Activated CD8-positive, alpha-beta T cell treated with anti-CD3 and anti-CD28 coated beads for 36 hours (primary cell): ENCODE measurements around the gene WFDC11. TPM values are rescaled to one million over a fixed set of nuclear protein-coding genes. Genes with fewer than 3 reads are reported as not detected.

Source experiments
- ATAC-seq: fragments of 200-7000 bp; cut with Tn5 transposase; one replicate; pipeline ENCODE4 v1.10.0; 2021; ENCODE audit warnings: mild to moderate bottlenecking, moderate library complexity
- CTCF ChIA-PET: fragments of 350-600 bp; sonication (Branson Sonifier 250); formaldehyde crosslinking; loops from one replicate; lab custom pipeline; 2021; ENCODE audit warnings: antibody characterized with exemption; lab: Charles Lee
- POLR2A ChIA-PET: fragments of 350-600 bp; sonication (Branson Sonifier 250); formaldehyde crosslinking; loops from one replicate; lab custom pipeline; 2021; ENCODE audit warnings: antibody characterized with exemption; lab: Charles Lee
- DNase-seq: peaks from one replicate; pipeline ENCODE4 v3.0.0-alpha.2; 2020
- H3K27ac Mint-ChIP-seq: one replicate; pipeline ENCODE4 v1.8.0; 2021; ENCODE audit warnings: mild to moderate bottlenecking, mixed read lengths
- H3K27me3 Mint-ChIP-seq: one replicate; pipeline ENCODE4 v1.8.0; 2021; ENCODE audit warnings: mixed read lengths
- H3K36me3 Mint-ChIP-seq: one replicate; pipeline ENCODE4 v1.8.0; 2021; ENCODE audit warnings: low read depth, mixed read lengths
- H3K4me1 Mint-ChIP-seq: one replicate; pipeline ENCODE4 v1.8.0; 2021; ENCODE audit warnings: low read depth, mixed read lengths
- H3K4me3 Mint-ChIP-seq: one replicate; pipeline ENCODE4 v1.8.0; 2021; ENCODE audit warnings: mild to moderate bottlenecking, moderate library complexity, mixed read lengths
- H3K9me3 Mint-ChIP-seq: one replicate; pipeline ENCODE4 v1.8.0; 2021; ENCODE audit warnings: mixed read lengths
- intact Hi-C: fragments of 100-400 bp; cut with micrococcal nuclease; formaldehyde crosslinking; loops from one replicate; pipeline ENCODE4 v1.10.0; 2022
- total RNA-seq, 2 experiments: library from RNA; stranded (reverse); gene quantifications; one replicate each; pipeline ENCODE4 v1.2.3, GENCODE V29; 2021
- TF ChIP-seq, protein P1 (sequence below): fragments of 200-600 bp; IDR thresholded peaks from one replicate; pipeline ENCODE4 v1.8.0; 2022; ENCODE audit warnings: antibody characterized with exemption, mild to moderate bottlenecking

The WFDC11 gene
- total RNA-seq, 2 experiments from 2014 or later: not detected

DNA sequence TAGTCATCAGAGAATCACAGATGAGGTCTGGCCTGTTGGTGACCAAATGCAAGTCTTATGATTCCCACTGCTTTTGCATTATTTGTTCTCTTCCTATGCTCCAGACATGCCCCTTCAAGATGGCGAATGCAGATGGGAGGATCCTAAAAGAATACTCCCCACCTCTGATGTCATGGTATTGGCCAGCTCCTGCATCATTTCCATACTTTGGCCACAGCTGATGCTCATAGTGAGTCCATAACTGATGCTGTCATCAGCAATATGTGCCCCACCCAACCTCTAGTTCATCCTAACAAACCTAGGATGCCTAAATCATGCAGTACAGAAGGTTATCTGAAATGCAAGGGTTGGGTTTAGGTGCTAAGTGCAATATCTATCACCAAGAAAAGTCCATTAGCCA, 33.5 kb downstream of the WFDC11 start:
- intact Hi-C loops: no loop called here
- Mint-ChIP-seq H3K9me3 (no peaks in the 10 kb centered on the region), H3K36me3 (no peaks in the 10 kb centered on the region), H3K27me3 (peaks cover 8% of the 10 kb centered on the region), H3K4me3 (no peak overlapping the region), H3K27ac (no peak overlapping the region), H3K4me1 (no peaks in the 10 kb centered on the region)
- POLR2A ChIA-PET: no interaction called here
- TF ChIP-seq, protein P1, sequence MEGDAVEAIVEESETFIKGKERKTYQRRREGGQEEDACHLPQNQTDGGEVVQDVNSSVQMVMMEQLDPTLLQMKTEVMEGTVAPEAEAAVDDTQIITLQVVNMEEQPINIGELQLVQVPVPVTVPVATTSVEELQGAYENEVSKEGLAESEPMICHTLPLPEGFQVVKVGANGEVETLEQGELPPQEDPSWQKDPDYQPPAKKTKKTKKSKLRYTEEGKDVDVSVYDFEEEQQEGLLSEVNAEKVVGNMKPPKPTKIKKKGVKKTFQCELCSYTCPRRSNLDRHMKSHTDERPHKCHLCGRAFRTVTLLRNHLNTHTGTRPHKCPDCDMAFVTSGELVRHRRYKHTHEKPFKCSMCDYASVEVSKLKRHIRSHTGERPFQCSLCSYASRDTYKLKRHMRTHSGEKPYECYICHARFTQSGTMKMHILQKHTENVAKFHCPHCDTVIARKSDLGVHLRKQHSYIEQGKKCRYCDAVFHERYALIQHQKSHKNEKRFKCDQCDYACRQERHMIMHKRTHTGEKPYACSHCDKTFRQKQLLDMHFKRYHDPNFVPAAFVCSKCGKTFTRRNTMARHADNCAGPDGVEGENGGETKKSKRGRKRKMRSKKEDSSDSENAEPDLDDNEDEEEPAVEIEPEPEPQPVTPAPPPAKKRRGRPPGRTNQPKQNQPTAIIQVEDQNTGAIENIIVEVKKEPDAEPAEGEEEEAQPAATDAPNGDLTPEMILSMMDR: no peak
- ATAC-seq: no peak
- CTCF ChIA-PET: no interaction called here
- DNase-seq: no peak

DNA sequence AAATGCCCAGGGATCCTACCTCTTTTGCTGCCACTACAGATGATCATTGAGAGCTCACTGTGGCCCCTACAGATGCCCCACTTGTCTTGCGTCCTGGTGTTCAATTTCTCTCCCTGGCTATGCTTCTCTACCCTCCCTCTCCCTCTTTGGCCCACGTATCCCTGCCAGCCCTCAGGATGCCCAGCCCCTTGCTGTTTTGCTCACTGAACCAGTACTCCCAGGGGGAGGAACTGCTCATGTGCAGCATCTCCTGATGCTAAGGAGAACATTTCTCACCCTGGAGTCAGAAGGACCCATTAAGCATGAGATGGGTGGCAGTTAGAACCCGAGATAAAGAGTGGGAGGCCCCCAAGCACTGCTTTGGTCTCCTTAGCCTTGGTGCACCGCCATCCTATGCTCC, 38.9 kb downstream of the WFDC11 start, which contains the start of gene WFDC9:
TSS of gene WFDC9 (minus strand) at position 101 of the 400 bp plus-strand sequence. CDS start 21,103 bp downstream, outside the sequence.
- TF ChIP-seq, protein P1: no peak
- DNase-seq: no peak
- Mint-ChIP-seq H3K27me3 (peaks cover 24% of the 10 kb centered on the region), H3K9me3 (no peaks in the 10 kb centered on the region), H3K27ac (no peak within 1 kb of the TSS), H3K36me3 (no peaks in the 10 kb centered on the region), H3K4me3 (no peak within 1 kb of the TSS), H3K4me1 (peaks cover 3% of the 10 kb centered on the region)
- ChIA-PET CTCF (interaction anchor here (7.7 kb wide), 1 partner anchor 139 kb away, joined by 66 read pairs; no protein-coding TSS in a partner anchor), POLR2A (no interaction called here)
- intact Hi-C loops: no loop called here
- no peak for ATAC-seq

GRCh38 chr20:45630371-45630770, 39.7 kb downstream of the WFDC11 start:
- TF ChIP-seq, protein P1: no peak
- no peak overlapping the region for H3K4me3 Mint-ChIP-seq
- peaks cover 25% of the 10 kb centered on the region for H3K27me3 Mint-ChIP-seq
- H3K9me3 Mint-ChIP-seq: no peaks in the 10 kb centered on the region
- H3K4me1 Mint-ChIP-seq: peaks cover 3% of the 10 kb centered on the region
- ChIA-PET POLR2A (no interaction called here), CTCF (interaction anchor here (0.7 to 7.7 kb wide), 6 partner anchors 11 to 491 kb away, joined by 3 to 66 read pairs (median 7); no protein-coding TSS in a partner anchor)
- DNase-seq (no peak), ATAC-seq (no peak)
- no peaks in the 10 kb centered on the region for H3K36me3 Mint-ChIP-seq
- no peak overlapping the region for H3K27ac Mint-ChIP-seq
- intact Hi-C loops: no loop called here

DNA sequence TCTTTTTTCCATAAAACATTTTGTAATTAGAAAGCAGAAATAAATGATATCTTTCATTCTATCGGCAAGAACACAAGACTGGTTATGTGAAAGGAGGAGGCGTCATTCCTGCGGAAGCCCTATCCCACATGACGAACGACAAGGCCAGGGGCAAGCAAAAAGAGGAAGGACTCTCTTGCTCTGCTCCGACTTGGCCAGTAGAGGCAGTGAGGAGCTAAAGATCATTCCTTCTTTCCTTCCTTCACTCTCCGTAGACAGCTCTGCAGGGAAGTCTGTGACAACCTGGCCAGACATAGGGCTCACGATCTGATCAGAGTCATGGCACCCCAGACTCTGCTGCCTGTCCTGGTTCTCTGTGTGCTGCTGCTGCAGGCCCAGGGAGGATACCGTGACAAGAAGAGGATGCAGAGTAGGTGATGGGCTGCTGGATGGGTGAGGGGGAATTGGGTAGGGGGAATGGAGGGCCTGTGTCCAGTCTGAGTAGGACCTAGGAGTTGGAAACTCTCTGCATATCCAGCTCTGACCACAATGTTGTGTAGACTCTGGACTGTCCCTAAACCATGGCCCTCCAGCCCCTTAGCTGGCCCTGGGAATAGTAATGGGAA, 40.4 kb downstream of the WFDC11 start, which contains the start of gene WFDC10A:
TSS of gene WFDC10A (plus strand) at position 244 of the 605 bp plus-strand sequence. CDS start at position 319, 75 bp downstream.
- CTCF ChIA-PET: interaction anchor here (0.6 to 7.7 kb wide), 14 partner anchors 10 to 490 kb away, joined by 3 to 66 read pairs (median 4); partner anchors contain the start of gene SYS1
- POLR2A ChIA-PET: no interaction called here
- TF ChIP-seq, protein P1: peak; percentile 68
- intact Hi-C loops: no loop called here
- Mint-ChIP-seq H3K27me3 (peaks cover 30% of the 10 kb centered on the region), H3K4me3 (no peak within 1 kb of the TSS), H3K4me1 (peaks cover 3% of the 10 kb centered on the region), H3K27ac (no peak within 1 kb of the TSS), H3K9me3 (no peaks in the 10 kb centered on the region), H3K36me3 (no peaks in the 10 kb centered on the region)
- DNase-seq (peak; percentile 46), ATAC-seq (peak; percentile 93)

DNA sequence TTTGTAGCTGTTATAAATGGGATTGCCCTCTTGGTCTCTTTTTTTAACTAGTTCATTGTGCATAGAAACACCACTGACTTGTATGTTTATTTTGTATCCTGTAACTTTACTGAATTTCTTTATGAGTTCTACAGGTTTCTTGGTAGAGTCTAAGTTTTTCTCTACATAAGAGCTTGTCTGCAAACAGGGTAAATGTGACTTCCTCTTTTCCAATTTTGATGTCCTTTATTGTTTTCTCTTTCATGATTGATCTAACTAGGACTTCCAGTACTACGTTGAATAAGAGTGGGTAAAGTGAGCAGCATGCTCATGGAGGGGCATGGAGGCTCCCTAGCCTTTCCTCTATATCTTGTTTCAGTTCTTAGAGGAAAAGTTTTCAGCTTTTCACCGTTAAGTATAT, 43.5 kb downstream of the WFDC11 start:
- Mint-ChIP-seq H3K36me3 (no peaks in the 10 kb centered on the region), H3K4me3 (no peak overlapping the region), H3K9me3 (no peaks in the 10 kb centered on the region), H3K27ac (no peak overlapping the region), H3K27me3 (peaks cover 32% of the 10 kb centered on the region), H3K4me1 (peaks cover 3% of the 10 kb centered on the region)
- POLR2A ChIA-PET: no interaction called here
- TF ChIP-seq, protein P1: no peak
- intact Hi-C loops: no loop called here
- DNase-seq (no peak), ATAC-seq (no peak)
- CTCF ChIA-PET: interaction anchor here (7.7 kb wide), 1 partner anchor 144 kb away, joined by 66 read pairs; no protein-coding TSS in a partner anchor
